OCI-LY7 (cell line): ENCODE data around the gene ZFP36L2.

ENCODE experiments used
- CTCF ChIP-seq: fragments of 200-600 bp; sonication (generic); conservative IDR thresholded peaks from 2 replicates; pipeline ENCODE4 v1.5.1; 2014; ENCODE audit warnings: mild to moderate bottlenecking, antibody characterized with exemption, low read length, moderate library complexity, mixed read lengths
- EZH2phosphoT487 ChIP-seq: fragments of 200-600 bp; sonication (generic); IDR thresholded peaks from 2 replicates; pipeline ENCODE4 v1.6.1; 2018; ENCODE audit warnings: low read depth, borderline replicate concordance, mild to moderate bottlenecking, mixed run types, antibody characterized with exemption, low read length, moderate library complexity, mixed read lengths

GRCh38 chr2:43230951-43231827 lies 4.8 kb upstream of the ZFP36L2 start:
- TF ChIP-seq CTCF (peak; percentile 49), EZH2phosphoT487 (no peak)
